Stimulated activated naive B cell treated with anti-CD40 and anti-IgM and Interleukin-4, amounts not matched to agents 10 μg/mL and 1 μg/mL and 100 μg/mL, for 72 hours (primary cell): ENCODE data around the gene PI3.

Source experiments
- ATAC-seq, 2 donors: fragments of 150-1000 bp; cut with Tn5 transposase; replicated peaks; 2 replicates each; pipeline ENCODE4 v1.10.0; 2021; ENCODE audit warnings: moderate library complexity in 1 of 2
- DNase-seq: peaks from one replicate; pipeline ENCODE4 v3.0.0; 2021
- H3K27ac Mint-ChIP-seq: one replicate; pipeline ENCODE4 v1.8.0; 2022; ENCODE audit warnings: mild to moderate bottlenecking, mixed read lengths
- H3K27me3 Mint-ChIP-seq, 2 donors: one replicate each; pipeline ENCODE4 v1.8.0; 2022; ENCODE audit warnings: mixed read lengths in 2 of 2
- H3K36me3 Mint-ChIP-seq, 2 donors: one replicate each; pipeline ENCODE4 v1.8.0; 2022; ENCODE audit warnings: mixed read lengths in 2 of 2, mild to moderate bottlenecking in 1 of 2
- H3K4me1 Mint-ChIP-seq, 2 donors: one replicate each; pipeline ENCODE4 v1.8.0; 2022; ENCODE audit warnings: mixed read lengths in 2 of 2, mild to moderate bottlenecking in 1 of 2
- H3K4me3 Mint-ChIP-seq, 2 donors: one replicate each; pipeline ENCODE4 v1.8.0; 2022; ENCODE audit warnings: mild to moderate bottlenecking in 2 of 2, mixed read lengths in 2 of 2, moderate library complexity in 1 of 2
- H3K9me3 Mint-ChIP-seq, 2 donors: one replicate each; pipeline ENCODE4 v1.8.0; 2022; ENCODE audit warnings: mixed read lengths in 2 of 2, mild to moderate bottlenecking in 1 of 2

PI3 gene

GRCh38 chr20:45163083-45163803 is 11.5 kb upstream of the PI3 start:
- H3K4me3 Mint-ChIP-seq, result no peak overlapping the region
- H3K27ac Mint-ChIP-seq, result no peak overlapping the region
- ATAC-seq (no peak), DNase-seq (no peak)
- H3K27me3 Mint-ChIP-seq, result peaks cover 63 to 74% of the 10 kb centered on the region in 2 donors
- peaks cover 4 to 12% of the 10 kb centered on the region in 2 donors for H3K36me3 Mint-ChIP-seq
- peaks cover 24% of the 10 kb centered on the region in 2 donors for H3K9me3 Mint-ChIP-seq
- no peaks in the 10 kb centered on the region for H3K4me1 Mint-ChIP-seq

GRCh38 chr20:45164906-45165305 is 9.8 kb upstream of the PI3 start:
- H3K27ac Mint-ChIP-seq, result no peak overlapping the region
- H3K4me1 Mint-ChIP-seq, result no peaks in the 10 kb centered on the region
- peaks cover 10 to 17% of the 10 kb centered on the region in 2 donors for H3K9me3 Mint-ChIP-seq
- peaks cover 4 to 8% of the 10 kb centered on the region in 2 donors for H3K36me3 Mint-ChIP-seq
- no peak overlapping the region for H3K4me3 Mint-ChIP-seq
- ATAC-seq (no peak), DNase-seq (no peak)
- H3K27me3 Mint-ChIP-seq, result peaks cover 52 to 63% of the 10 kb centered on the region in 2 donors

GRCh38 chr20:45173522-45173921 is 1.2 kb upstream of the PI3 start:
- no peaks in the 10 kb centered on the region for H3K4me1 Mint-ChIP-seq
- H3K36me3 Mint-ChIP-seq, result no peaks in the 10 kb centered on the region
- no peak for DNase-seq
- peaks cover 0 to 7% of the 10 kb centered on the region in 2 donors for H3K9me3 Mint-ChIP-seq
- H3K4me3 Mint-ChIP-seq, result no peak overlapping the region
- H3K27me3 Mint-ChIP-seq, result peaks cover 25 to 35% of the 10 kb centered on the region in 2 donors
- no peak for ATAC-seq
- H3K27ac Mint-ChIP-seq, result no peak overlapping the region

- no peak for ATAC-seq
- Mint-ChIP-seq H3K36me3 (no peaks in the 10 kb centered on the region), H3K9me3 (no peaks in the 10 kb centered on the region), H3K27me3 (peaks cover 17 to 39% of the 10 kb centered on the region in 2 donors), H3K27ac (no peak overlapping the region), H3K4me1 (no peaks in the 10 kb centered on the region), H3K4me3 (no peak overlapping the region)
- no peak for DNase-seq
Observed at GRCh38 chr20:45176526-45177267, 2.0 kb downstream of the PI3 start.

GRCh38 chr20:45179166-45179565 is 4.5 kb downstream of the PI3 start:
- peaks cover 17 to 33% of the 10 kb centered on the region in 2 donors for H3K27me3 Mint-ChIP-seq
- no peak overlapping the region for H3K27ac Mint-ChIP-seq
- no peak for DNase-seq
- no peak overlapping the region for H3K4me3 Mint-ChIP-seq
- H3K9me3 Mint-ChIP-seq, result no peaks in the 10 kb centered on the region
- no peaks in the 10 kb centered on the region for H3K36me3 Mint-ChIP-seq
- ATAC-seq, result no peak
- H3K4me1 Mint-ChIP-seq, result no peaks in the 10 kb centered on the region

- Mint-ChIP-seq H3K9me3 (no peaks in the 10 kb centered on the region), H3K4me3 (no peak overlapping the region), H3K27ac (no peak overlapping the region), H3K36me3 (no peaks in the 10 kb centered on the region), H3K27me3 (peaks cover 12 to 29% of the 10 kb centered on the region in 2 donors), H3K4me1 (no peaks in the 10 kb centered on the region)
- ATAC-seq, result no peak
- no peak for DNase-seq
Observed at GRCh38 chr20:45181639-45182038, 6.9 kb downstream of the PI3 start.

- H3K27ac Mint-ChIP-seq, result no peak overlapping the region
- no peak overlapping the region for H3K4me3 Mint-ChIP-seq
- H3K36me3 Mint-ChIP-seq, result no peaks in the 10 kb centered on the region
- peaks cover 8 to 20% of the 10 kb centered on the region in 2 donors for H3K27me3 Mint-ChIP-seq
- DNase-seq (no peak), ATAC-seq (no peak)
- H3K9me3 Mint-ChIP-seq, result no peaks in the 10 kb centered on the region
- H3K4me1 Mint-ChIP-seq, result no peaks in the 10 kb centered on the region
Observed at GRCh38 chr20:45183084-45183483, 8.4 kb downstream of the PI3 start.

GRCh38 chr20:45187693-45188092 is 13.0 kb downstream of the PI3 start:
- Mint-ChIP-seq H3K36me3 (no peaks in the 10 kb centered on the region), H3K9me3 (no peaks in the 10 kb centered on the region), H3K4me3 (no peak overlapping the region), H3K27me3 (peaks cover 21 to 24% of the 10 kb centered on the region in 2 donors), H3K4me1 (no peaks in the 10 kb centered on the region), H3K27ac (no peak overlapping the region)
- DNase-seq (no peak), ATAC-seq (no peak)

GRCh38 chr20:45189067-45189609 is 14.4 kb downstream of the PI3 start:
- no peak overlapping the region for H3K27ac Mint-ChIP-seq
- no peaks in the 10 kb centered on the region for H3K9me3 Mint-ChIP-seq
- H3K4me1 Mint-ChIP-seq, result no peaks in the 10 kb centered on the region
- H3K36me3 Mint-ChIP-seq, result no peaks in the 10 kb centered on the region
- H3K27me3 Mint-ChIP-seq, result peaks cover 21 to 32% of the 10 kb centered on the region in 2 donors
- no peak overlapping the region for H3K4me3 Mint-ChIP-seq
- DNase-seq (no peak), ATAC-seq (no peak)

GRCh38 chr20:45189861-45190260 is 15.2 kb downstream of the PI3 start:
- DNase-seq (no peak), ATAC-seq (no peak)
- H3K27ac Mint-ChIP-seq, result no peak overlapping the region
- no peaks in the 10 kb centered on the region for H3K9me3 Mint-ChIP-seq
- H3K36me3 Mint-ChIP-seq, result no peaks in the 10 kb centered on the region
- no peak overlapping the region for H3K4me3 Mint-ChIP-seq
- peaks cover 14 to 34% of the 10 kb centered on the region in 2 donors for H3K27me3 Mint-ChIP-seq
- H3K4me1 Mint-ChIP-seq, result no peaks in the 10 kb centered on the region

GRCh38 chr20:45191926-45192325 is 17.2 kb downstream of the PI3 start:
- Mint-ChIP-seq H3K27ac (no peak overlapping the region), H3K27me3 (peaks cover 13 to 29% of the 10 kb centered on the region in 2 donors), H3K4me3 (no peak overlapping the region), H3K9me3 (no peaks in the 10 kb centered on the region), H3K36me3 (no peaks in the 10 kb centered on the region), H3K4me1 (no peaks in the 10 kb centered on the region)
- no peak for DNase-seq
- no peak for ATAC-seq

- ATAC-seq (no peak), DNase-seq (no peak)
- peaks cover 19 to 38% of the 10 kb centered on the region in 2 donors for H3K27me3 Mint-ChIP-seq
- no peaks in the 10 kb centered on the region for H3K4me1 Mint-ChIP-seq
- no peak overlapping the region for H3K27ac Mint-ChIP-seq
- no peak overlapping the region for H3K4me3 Mint-ChIP-seq
- H3K9me3 Mint-ChIP-seq, result no peaks in the 10 kb centered on the region
- no peaks in the 10 kb centered on the region for H3K36me3 Mint-ChIP-seq
Observed at GRCh38 chr20:45193331-45193730, 18.6 kb downstream of the PI3 start.

- DNase-seq (no peak), ATAC-seq (no peak)
- H3K27me3 Mint-ChIP-seq, result peaks cover 51 to 84% of the 10 kb centered on the region in 2 donors
- no peaks in the 10 kb centered on the region for H3K4me1 Mint-ChIP-seq
- no peaks in the 10 kb centered on the region for H3K36me3 Mint-ChIP-seq
- no peak within 1 kb of the TSS for H3K27ac Mint-ChIP-seq
- H3K9me3 Mint-ChIP-seq, result peaks cover 5 to 6% of the 10 kb centered on the region in 2 donors
- no peak within 1 kb of the TSS for H3K4me3 Mint-ChIP-seq
Observed at GRCh38 chr20:45206725-45207124, 32.0 kb downstream of the PI3 start, which contains the start of gene SEMG1. TSS of gene SEMG1 (plus strand) at chr20:45207033. CDS start at chr20:45207054, 21 bp downstream.

GRCh38 chr20:45209924-45210323 is 35.2 kb downstream of the PI3 start:
- no peaks in the 10 kb centered on the region for H3K36me3 Mint-ChIP-seq
- H3K27ac Mint-ChIP-seq, result no peak overlapping the region
- no peaks in the 10 kb centered on the region for H3K9me3 Mint-ChIP-seq
- no peak for DNase-seq
- H3K4me3 Mint-ChIP-seq, result no peak overlapping the region
- no peak for ATAC-seq
- no peaks in the 10 kb centered on the region for H3K4me1 Mint-ChIP-seq
- H3K27me3 Mint-ChIP-seq, result peaks cover 59 to 75% of the 10 kb centered on the region in 2 donors
